Measurements from ENCODE around the gene FRAS1. TPM values are rescaled to one million over a fixed set of nuclear protein-coding genes. Genes with fewer than 3 reads are reported as not detected.

Gene FRAS1
- total RNA-seq, 4 donors from 2014 or later: 3.1 to 11.4 (median 6.7) TPM

DNA sequence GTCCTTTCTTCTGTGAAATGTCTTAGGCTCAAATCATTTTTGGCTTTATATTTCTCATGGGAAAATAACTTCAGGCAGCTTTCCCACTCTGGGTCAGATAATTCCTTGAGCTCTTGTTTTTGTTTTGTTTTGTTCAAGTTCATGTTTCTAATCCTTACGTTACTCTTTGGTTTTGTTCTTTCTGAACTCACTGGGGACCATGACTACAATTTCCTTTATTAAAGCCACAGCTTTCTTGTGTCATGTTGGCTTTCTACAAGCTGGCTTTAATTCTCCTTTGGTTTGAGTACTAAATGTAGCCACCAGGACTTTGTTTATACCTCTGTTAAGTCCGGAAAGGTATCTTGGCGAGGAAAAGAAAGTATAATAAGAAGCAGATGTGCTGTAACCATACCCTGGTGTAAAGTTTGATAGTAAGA is 463.7 kb downstream of the FRAS1 start:
- H3K27me3 ChIP-seq: no peaks in the 10 kb centered on the region
- WGBS, 2 donors: 53 to 75% methylated on average over 3 of the region's 3 CpGs
- no peaks in the 10 kb centered on the region for H3K9me3 ChIP-seq
- no peak for DNase-seq
- H3K4me3 ChIP-seq: no peak overlapping the region
- H3K4me1 ChIP-seq: peaks cover 0 to 6% (median 0%) of the 10 kb centered on the region in 3 donors
- peaks cover 0 to 3% (median 0%) of the 10 kb centered on the region in 3 donors for H3K36me3 ChIP-seq
- H3K27ac ChIP-seq: no peak overlapping the region
- no peak for TF ChIP-seq POLR2A (IDR thresholded peaks at IDR 0.05)
- TF ChIP-seq, protein P1, sequence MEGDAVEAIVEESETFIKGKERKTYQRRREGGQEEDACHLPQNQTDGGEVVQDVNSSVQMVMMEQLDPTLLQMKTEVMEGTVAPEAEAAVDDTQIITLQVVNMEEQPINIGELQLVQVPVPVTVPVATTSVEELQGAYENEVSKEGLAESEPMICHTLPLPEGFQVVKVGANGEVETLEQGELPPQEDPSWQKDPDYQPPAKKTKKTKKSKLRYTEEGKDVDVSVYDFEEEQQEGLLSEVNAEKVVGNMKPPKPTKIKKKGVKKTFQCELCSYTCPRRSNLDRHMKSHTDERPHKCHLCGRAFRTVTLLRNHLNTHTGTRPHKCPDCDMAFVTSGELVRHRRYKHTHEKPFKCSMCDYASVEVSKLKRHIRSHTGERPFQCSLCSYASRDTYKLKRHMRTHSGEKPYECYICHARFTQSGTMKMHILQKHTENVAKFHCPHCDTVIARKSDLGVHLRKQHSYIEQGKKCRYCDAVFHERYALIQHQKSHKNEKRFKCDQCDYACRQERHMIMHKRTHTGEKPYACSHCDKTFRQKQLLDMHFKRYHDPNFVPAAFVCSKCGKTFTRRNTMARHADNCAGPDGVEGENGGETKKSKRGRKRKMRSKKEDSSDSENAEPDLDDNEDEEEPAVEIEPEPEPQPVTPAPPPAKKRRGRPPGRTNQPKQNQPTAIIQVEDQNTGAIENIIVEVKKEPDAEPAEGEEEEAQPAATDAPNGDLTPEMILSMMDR (IDR thresholded peaks at IDR 0.05): no peak
- intact Hi-C loops (cut with DNase I): no loop called here

GRCh38 chr4:78524009-78524408 is 466.9 kb downstream of the FRAS1 start:
- peaks cover 0 to 3% (median 0%) of the 10 kb centered on the region in 3 donors for H3K36me3 ChIP-seq
- H3K4me1 ChIP-seq: no peaks in the 10 kb centered on the region
- no peaks in the 10 kb centered on the region for H3K27me3 ChIP-seq
- no peak overlapping the region for H3K4me3 ChIP-seq
- WGBS, 2 donors: 63% methylated on average over 1 of the region's 1 CpG
- H3K27ac ChIP-seq: no peak overlapping the region
- TF ChIP-seq, protein P1 (IDR thresholded peaks at IDR 0.05): no peak
- TF ChIP-seq POLR2A (IDR thresholded peaks at IDR 0.05): no peak
- intact Hi-C loops (cut with DNase I): no loop called here
- no peaks in the 10 kb centered on the region for H3K9me3 ChIP-seq
- DNase-seq: no peak

DNA sequence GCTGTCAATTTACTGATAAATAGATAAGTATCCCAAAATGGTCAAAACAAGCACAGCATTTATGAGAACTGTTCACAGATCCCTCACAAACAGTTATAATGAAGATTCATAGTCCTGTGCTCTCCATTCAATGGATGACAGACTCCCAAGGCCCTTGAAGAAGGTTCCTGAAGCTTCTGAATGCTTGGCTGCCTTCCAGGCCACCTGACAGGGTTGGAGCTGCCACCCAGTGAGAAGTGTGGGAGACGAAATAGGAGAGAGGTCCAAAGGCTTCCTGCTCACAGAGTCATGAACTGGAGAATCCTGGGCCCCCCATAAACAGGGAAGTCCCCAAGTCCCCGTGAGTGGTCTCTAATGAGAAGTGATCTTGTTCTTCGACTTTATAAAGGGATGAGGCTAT is 468.4 kb downstream of the FRAS1 start:
- DNase-seq: no peak
- Histone ChIP-seq H3K4me1 (no peaks in the 10 kb centered on the region), H3K27me3 (no peaks in the 10 kb centered on the region), H3K4me3 (no peak overlapping the region), H3K27ac (no peak overlapping the region), H3K9me3 (no peaks in the 10 kb centered on the region), H3K36me3 (peaks cover 0 to 3% (median 0%) of the 10 kb centered on the region in 3 donors)
- intact Hi-C loops (cut with DNase I): no loop called here
- TF ChIP-seq POLR2A (IDR thresholded peaks at IDR 0.05): no peak
- TF ChIP-seq, protein P1 (IDR thresholded peaks at IDR 0.05): no peak
- 70 to 85% methylated on average over 3 of the region's 3 CpGs for WGBS, 2 donors

- Histone ChIP-seq H3K4me3 (no peak overlapping the region), H3K9me3 (no peaks in the 10 kb centered on the region), H3K27me3 (no peaks in the 10 kb centered on the region), H3K36me3 (peaks cover 0 to 3% (median 0%) of the 10 kb centered on the region in 3 donors), H3K27ac (no peak overlapping the region), H3K4me1 (no peaks in the 10 kb centered on the region)
- no peak for TF ChIP-seq POLR2A (IDR thresholded peaks at IDR 0.05)
- WGBS, 2 donors: 77 to 85% methylated on average over 1 of the region's 1 CpG
- intact Hi-C loops (cut with DNase I): no loop called here
- no peak for DNase-seq
These were observed 470.0 kb downstream of the FRAS1 start for GRCh38 chr4:78527103-78527502.

GRCh38 chr4:78527555-78527954 is 470.4 kb downstream of the FRAS1 start:
- H3K9me3 ChIP-seq: no peaks in the 10 kb centered on the region
- intact Hi-C loops (cut with DNase I): no loop called here
- peaks cover 0 to 3% (median 0%) of the 10 kb centered on the region in 3 donors for H3K36me3 ChIP-seq
- no peak for DNase-seq
- TF ChIP-seq POLR2A (IDR thresholded peaks at IDR 0.05): no peak
- TF ChIP-seq, protein P1 (IDR thresholded peaks at IDR 0.05): no peak
- no peak overlapping the region for H3K4me3 ChIP-seq
- H3K4me1 ChIP-seq: no peaks in the 10 kb centered on the region
- no peak overlapping the region for H3K27ac ChIP-seq
- H3K27me3 ChIP-seq: no peaks in the 10 kb centered on the region
- 77 to 78% methylated on average over 4 of the region's 4 CpGs for WGBS, 2 donors

DNA sequence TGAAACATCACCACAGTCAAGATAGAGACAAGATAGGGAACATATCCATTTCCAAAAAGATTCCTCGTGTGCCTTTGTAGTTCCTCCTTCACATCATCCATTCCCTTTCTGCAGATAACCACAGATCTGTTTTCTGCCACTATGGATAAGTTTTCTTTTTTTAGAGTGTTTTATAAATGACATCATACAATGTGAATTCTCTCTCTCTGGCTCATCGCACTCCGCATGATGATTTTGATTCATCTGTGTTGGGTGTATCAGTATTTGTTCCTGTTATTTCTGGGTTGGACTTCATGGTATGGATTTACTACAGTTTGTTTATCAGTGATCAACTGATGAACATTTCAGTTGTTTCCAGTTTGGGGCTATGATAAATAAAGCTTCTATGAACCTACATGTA is 471.2 kb downstream of the FRAS1 start:
- no peak for DNase-seq
- no peak overlapping the region for H3K4me3 ChIP-seq
- 68 to 84% methylated on average over 3 of the region's 3 CpGs for WGBS, 2 donors
- no peaks in the 10 kb centered on the region for H3K27me3 ChIP-seq
- TF ChIP-seq POLR2A (IDR thresholded peaks at IDR 0.05): no peak
- TF ChIP-seq, protein P1 (IDR thresholded peaks at IDR 0.05): no peak
- no peaks in the 10 kb centered on the region for H3K36me3 ChIP-seq
- H3K9me3 ChIP-seq: no peaks in the 10 kb centered on the region
- H3K4me1 ChIP-seq: no peaks in the 10 kb centered on the region
- H3K27ac ChIP-seq: no peak overlapping the region
- intact Hi-C loops (cut with DNase I): no loop called here
